ENCODE results near the gene RGS19. TPM values are rescaled to one million over a fixed set of nuclear protein-coding genes. Genes with fewer than 3 reads are reported as not detected.

RGS19 gene
- total and polyA plus RNA-seq, 2 of the 8 experiments (the other 6 are each of a cell fraction or from before 2014, with no cell fraction given), result 12.7 to 16.8 TPM

DNA sequence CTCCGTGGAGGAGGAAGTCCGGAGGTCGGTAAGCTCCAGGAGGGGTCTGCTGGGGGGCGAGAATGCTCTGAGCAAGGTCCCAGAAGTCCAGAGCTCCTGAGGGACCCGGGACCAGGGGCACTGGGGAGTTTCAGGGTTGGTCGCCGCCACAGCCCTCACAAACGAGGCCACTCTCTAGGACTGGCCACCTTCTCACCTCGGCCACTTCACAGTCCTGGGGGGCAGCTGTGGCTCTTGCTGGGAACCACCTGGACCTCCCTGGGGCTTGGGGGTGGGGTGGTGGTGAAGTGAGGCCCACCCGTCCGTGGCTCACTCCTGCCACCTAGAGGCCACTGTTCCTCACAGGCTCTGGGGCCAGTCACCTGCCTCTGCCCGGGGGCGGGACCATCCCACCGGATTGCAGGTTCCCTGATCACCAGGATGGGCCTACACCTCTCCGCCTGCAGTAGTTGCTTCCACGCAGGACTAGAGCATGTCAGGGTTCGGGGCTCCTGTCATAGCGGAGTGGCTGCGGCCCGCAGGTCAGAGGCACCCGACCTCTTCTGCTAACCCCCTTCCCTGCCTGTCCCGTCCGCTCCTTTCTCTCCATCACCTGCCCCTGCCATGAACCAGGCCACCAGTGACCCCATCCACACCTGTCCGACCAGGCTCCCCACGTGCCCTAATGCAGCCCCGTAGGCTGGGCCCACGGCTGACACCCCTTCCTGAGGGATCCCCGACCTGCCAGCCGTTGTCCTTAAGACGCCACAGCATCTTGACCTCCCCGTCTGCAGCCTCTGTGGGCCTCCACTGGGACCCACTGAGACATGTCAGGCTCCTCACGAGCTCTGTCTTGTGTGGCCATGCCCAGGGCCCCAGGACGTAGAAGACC, 21.5 kb downstream of the RGS19 start (continued):
- TF ChIP-seq EZH2 (IDR thresholded peaks at IDR 0.05; ENCODE audit: low read depth, low read length, severe bottlenecking), result no peak
- peak; percentile 26; the same call in 1 of the 2 replicates for TF ChIP-seq CHD2 (IDR thresholded peaks at IDR 0.05; ENCODE audit: low read length)
- 0 out of 2 replicates have a peak, but pooled peaks have one; percentile 4 for TF ChIP-seq RXRA (IDR thresholded peaks at IDR 0.05; ENCODE audit: insufficient read depth, low read depth, low read length)
- TF ChIP-seq RBBP5 (IDR thresholded peaks at IDR 0.05; ENCODE audit: borderline replicate concordance, low read depth, low read length), result 0 out of 2 replicates have a peak, but pooled peaks have one; percentile 29
- 0 out of 4 replicates have a peak, but pooled peaks of 1 of the 2 experiments have one; percentile 45 for TF ChIP-seq SIN3A (conservative IDR thresholded peaks at IDR 0.05 in 1 of 2, IDR thresholded peaks at IDR 0.05 in 1 of 2; ENCODE audit: low read depth in 1 of 2, low read length in 2 of 2)
- TF ChIP-seq KDM4A (IDR thresholded peaks at IDR 0.05; ENCODE audit: low read depth, low read length, severe bottlenecking), result no peak
- TF ChIP-seq, protein P1, sequence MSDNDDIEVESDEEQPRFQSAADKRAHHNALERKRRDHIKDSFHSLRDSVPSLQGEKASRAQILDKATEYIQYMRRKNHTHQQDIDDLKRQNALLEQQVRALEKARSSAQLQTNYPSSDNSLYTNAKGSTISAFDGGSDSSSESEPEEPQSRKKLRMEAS (IDR thresholded peaks at IDR 0.05), result peak; percentile 48
- TF ChIP-seq TCF12 (IDR thresholded peaks at IDR 0.05; ENCODE audit: low read depth, low read length), result 0 out of 2 replicates have a peak, but pooled peaks have one; percentile 54
- no peak for TF ChIP-seq KDM5A (IDR thresholded peaks at IDR 0.05; ENCODE audit: low read length)
- peak in 1 of 2 experiments; percentile 4; a peak in 1 of 3 replicates for TF ChIP-seq EP300 (IDR thresholded peaks at IDR 0.05; ENCODE audit: borderline replicate concordance in 1 of 2, low read depth in 2 of 2, low read length in 2 of 2)
